H9 (cell line): Measurements from ENCODE around the gene ZNF688. TPM values are rescaled to one million over a fixed set of nuclear protein-coding genes. Genes with fewer than 3 reads are reported as not detected.

Experiments
- DNase-seq: peaks from one replicate; pipeline ENCODE4 v3.0.0-alpha.2; 2017
- H2AFZ ChIP-seq: one replicate; pipeline ENCODE4 v1.6.1; 2013; ENCODE audit warnings: mild to moderate bottlenecking, low read length, control low read depth, moderate library complexity
- H2AK5ac ChIP-seq: 2 replicates; pipeline ENCODE4 v1.6.1; 2013; ENCODE audit warnings: low read length, control low read depth, mixed read lengths; ENCODE audit not compliant: insufficient read length
- H2BK120ac ChIP-seq: one replicate; pipeline ENCODE4 v1.6.1; 2013; ENCODE audit warnings: low read depth, mild to moderate bottlenecking, low read length, control low read depth, inconsistent platforms; ENCODE audit not compliant: poor library complexity, severe bottlenecking
- H2BK12ac ChIP-seq: 2 replicates; pipeline ENCODE4 v1.6.1; 2013; ENCODE audit warnings: low read length, control low read depth, mixed read lengths, low read depth; ENCODE audit not compliant: insufficient read length
- H2BK15ac ChIP-seq: 2 replicates; pipeline ENCODE4 v1.6.1; 2013; ENCODE audit warnings: low read depth, low read length, control low read depth
- H2BK20ac ChIP-seq: one replicate; pipeline ENCODE4 v1.6.1; 2013; ENCODE audit warnings: low read depth, mild to moderate bottlenecking, low read length, control low read depth, inconsistent platforms; ENCODE audit not compliant: poor library complexity, severe bottlenecking
- H2BK5ac ChIP-seq: 2 replicates; pipeline ENCODE4 v1.6.1; 2013; ENCODE audit warnings: low read length, control low read depth, mixed read lengths; ENCODE audit not compliant: insufficient read length
- H3K14ac ChIP-seq: 2 replicates; pipeline ENCODE4 v1.6.1; 2013; ENCODE audit warnings: low read length, control low read depth; ENCODE audit not compliant: insufficient read depth
- H3K18ac ChIP-seq: 2 replicates; pipeline ENCODE4 v1.6.1; 2013; ENCODE audit warnings: low read depth, mild to moderate bottlenecking, mixed read lengths, low read length, control low read depth; ENCODE audit not compliant: insufficient read length
- H3K23ac ChIP-seq: 2 replicates; pipeline ENCODE4 v1.6.1; 2013; ENCODE audit warnings: low read length, control low read depth, mixed read lengths, low read depth; ENCODE audit not compliant: insufficient read length
- H3K23me2 ChIP-seq: 2 replicates; pipeline ENCODE4 v1.6.1; 2013; ENCODE audit warnings: low read depth, mild to moderate bottlenecking, mixed read lengths, low read length, control low read depth; ENCODE audit not compliant: insufficient read length, poor library complexity, severe bottlenecking
- H3K27ac ChIP-seq: 2 replicates; pipeline ENCODE4 v1.5.1; 2013; ENCODE audit warnings: low read length, control low read depth, mixed read lengths, low read depth; ENCODE audit not compliant: insufficient read length
- H3K27me3 ChIP-seq: 2 replicates; pipeline ENCODE4 v1.6.1; 2013; ENCODE audit warnings: low read length, control low read depth, inconsistent platforms; ENCODE audit not compliant: insufficient read depth
- H3K4ac ChIP-seq: 2 replicates; pipeline ENCODE4 v1.6.1; 2013; ENCODE audit warnings: low read depth, mild to moderate bottlenecking, control low read depth, inconsistent platforms, low read length, moderate library complexity
- H3K4me1 ChIP-seq: 2 replicates; pipeline ENCODE4 v1.6.1; 2013; ENCODE audit warnings: low read length, control low read depth, inconsistent platforms; ENCODE audit not compliant: insufficient read depth
- H3K4me2 ChIP-seq: 2 replicates; pipeline ENCODE4 v1.6.1; 2013; ENCODE audit warnings: low read length, control low read depth, mixed read lengths; ENCODE audit not compliant: insufficient read length, insufficient read depth
- H3K56ac ChIP-seq: 2 replicates; pipeline ENCODE4 v1.6.1; 2013; ENCODE audit warnings: low read depth, mild to moderate bottlenecking, mixed read lengths, low read length, control low read depth; ENCODE audit not compliant: insufficient read length
- H3K79me1 ChIP-seq: 2 replicates; pipeline ENCODE4 v1.6.1; 2013; ENCODE audit warnings: low read depth, mild to moderate bottlenecking, moderate library complexity, low read length, control low read depth, inconsistent platforms; ENCODE audit not compliant: insufficient read depth, poor library complexity, severe bottlenecking
- H3K79me2 ChIP-seq: 2 replicates; pipeline ENCODE4 v1.6.1; 2013; ENCODE audit warnings: low read length, control low read depth, inconsistent platforms; ENCODE audit not compliant: insufficient read depth
- H3K9ac ChIP-seq: 2 replicates; pipeline ENCODE4 v1.6.1; 2013; ENCODE audit warnings: low read length, control low read depth, mixed read lengths; ENCODE audit not compliant: insufficient read length; ENCODE audit errors: extremely low read depth
- H3K9me3 ChIP-seq: one replicate; pipeline ENCODE4 v1.6.1; 2013; ENCODE audit warnings: low read depth, low read length, inconsistent platforms; ENCODE audit not compliant: control insufficient read depth
- H3T11ph ChIP-seq: one replicate; pipeline ENCODE4 v1.6.1; 2013; ENCODE audit warnings: mild to moderate bottlenecking, low read length, control low read depth, inconsistent platforms
- H4K20me1 ChIP-seq: one replicate; pipeline ENCODE4 v1.6.1; 2013; ENCODE audit not compliant: control insufficient read depth, insufficient read length, insufficient read depth
- H4K5ac ChIP-seq: 2 replicates; pipeline ENCODE4 v1.6.1; 2013; ENCODE audit warnings: low read depth, mild to moderate bottlenecking, mixed read lengths, low read length, control low read depth; ENCODE audit not compliant: insufficient read length
- H4K8ac ChIP-seq: replicated peaks from 2 replicates; pipeline ENCODE4 v1.6.1; 2013; ENCODE audit warnings: low read length, control low read depth, mixed read lengths, low read depth; ENCODE audit not compliant: insufficient read length
- H4K91ac ChIP-seq: 2 replicates; pipeline ENCODE4 v1.6.1; 2013; ENCODE audit warnings: low read depth, mild to moderate bottlenecking, moderate library complexity, mixed read lengths, low read length, control low read depth; ENCODE audit not compliant: insufficient read length
- H3K27ac Mint-ChIP-seq, 3 experiments: 2 replicates in 2 of 3; 3 replicates in 1 of 3; pipeline ENCODE4 v1.8.0; 2020 to 2021; ENCODE audit warnings: mixed read lengths in 3 of 3, mild to moderate bottlenecking in 1 of 3, moderate library complexity in 1 of 3
- H3K27me3 Mint-ChIP-seq: 2 replicates; pipeline ENCODE4 v1.8.0; 2021; ENCODE audit warnings: low read depth, mild to moderate bottlenecking, moderate library complexity, mixed read lengths
- H3K36me3 Mint-ChIP-seq, 3 experiments: 2 replicates in 2 of 3; 3 replicates in 1 of 3; pipeline ENCODE4 v1.8.0; 2020 to 2021; ENCODE audit warnings: low read depth in 3 of 3, mixed read lengths in 3 of 3; ENCODE audit not compliant: insufficient read depth in 1 of 3
- H3K4me1 Mint-ChIP-seq, 2 experiments: 2 replicates each; pipeline ENCODE4 v1.8.0; 2020; ENCODE audit warnings: mixed read lengths in 2 of 2
- H3K4me3 Mint-ChIP-seq, 2 experiments: 2 replicates in 1 of 2; 3 replicates in 1 of 2; pipeline ENCODE4 v1.8.0; 2020 to 2021; ENCODE audit warnings: mild to moderate bottlenecking in 2 of 2, mixed read lengths in 2 of 2, moderate library complexity in 1 of 2
- H3K9me3 Mint-ChIP-seq, 2 experiments: 2 replicates in 1 of 2; 3 replicates in 1 of 2; pipeline ENCODE4 v1.8.0; 2020; ENCODE audit warnings: mild to moderate bottlenecking in 2 of 2, mixed read lengths in 2 of 2, moderate library complexity in 1 of 2
- CTCF ChIP-seq: fragments of 200-600 bp; sonication (generic); conservative IDR thresholded peaks from 3 replicates; pipeline ENCODE4 v1.8.0; 2021; ENCODE audit warnings: antibody characterized with exemption, mild to moderate bottlenecking
- WGBS: extraction: QIAGEN DNeasy Blood & Tissue Kit; methylation state at CpG from one replicate; pipeline ENCODE4 v1.1.7; 2013; ENCODE audit warnings: missing lambda C conversion rate, low lambda C conversion rate, mixed read lengths; ENCODE audit not compliant: insufficient read length; ENCODE audit errors: extremely low coverage; 5-methylcytosine and 5-hydroxymethylcytosine counted together
- total RNA-seq: library from RNA; stranded (reverse); gene quantifications from 2 replicates; pipeline ENCODE4 v1.2.1, GENCODE V29; 2021

Gene ZNF688
- total RNA-seq, 1 experiment from 2014 or later, result 4.5 TPM

- no peak overlapping the region for H3K4me3 Mint-ChIP-seq
- TF ChIP-seq CTCF, result no peak
- Histone ChIP-seq H3K4me2 (no peak overlapping the region), H4K5ac (no peak overlapping the region), H2AK5ac (no peak overlapping the region), H2AFZ (no peak overlapping the region), H4K91ac (no peak overlapping the region), H2BK120ac (no peak overlapping the region), H3K4ac (no peak overlapping the region), H4K8ac (no peak overlapping the region), H2BK12ac (no peak overlapping the region), H3T11ph (no peak overlapping the region), H3K79me2 (no peaks in the 10 kb centered on the region), H2BK5ac (no peak overlapping the region), H2BK20ac (no peak overlapping the region), H3K9me3 (no peaks in the 10 kb centered on the region), H3K27ac (no peak overlapping the region), H2BK15ac (no peak overlapping the region), H3K79me1 (no peaks in the 10 kb centered on the region), H4K20me1 (no peaks in the 10 kb centered on the region), H3K14ac (no peak overlapping the region), H3K56ac (no peak overlapping the region), H3K23ac (no peak overlapping the region), H3K4me1 (no peaks in the 10 kb centered on the region; the same call in 1 of the 2 replicates), H3K9ac (no peak overlapping the region), H3K27me3 (no peaks in the 10 kb centered on the region), H3K18ac (no peak overlapping the region), H3K23me2 (peaks cover 16% of the 10 kb centered on the region)
- H3K4me1 Mint-ChIP-seq, result peaks cover 13 to 22% of the 10 kb centered on the region in 2 experiments
- H3K27ac Mint-ChIP-seq, result no peak overlapping the region
- no peaks in the 10 kb centered on the region for H3K9me3 Mint-ChIP-seq
- H3K36me3 Mint-ChIP-seq, result no peaks in the 10 kb centered on the region
- peaks cover 12% of the 10 kb centered on the region for H3K27me3 Mint-ChIP-seq
- no peak for DNase-seq
- WGBS, result no CpG with 5 or more reads among the region's 6 CpGs
Observed at GRCh38 chr16:30567991-30568638, 3.4 kb downstream of the ZNF688 start.
